ENCODE results near the gene PEX6.

DNA sequence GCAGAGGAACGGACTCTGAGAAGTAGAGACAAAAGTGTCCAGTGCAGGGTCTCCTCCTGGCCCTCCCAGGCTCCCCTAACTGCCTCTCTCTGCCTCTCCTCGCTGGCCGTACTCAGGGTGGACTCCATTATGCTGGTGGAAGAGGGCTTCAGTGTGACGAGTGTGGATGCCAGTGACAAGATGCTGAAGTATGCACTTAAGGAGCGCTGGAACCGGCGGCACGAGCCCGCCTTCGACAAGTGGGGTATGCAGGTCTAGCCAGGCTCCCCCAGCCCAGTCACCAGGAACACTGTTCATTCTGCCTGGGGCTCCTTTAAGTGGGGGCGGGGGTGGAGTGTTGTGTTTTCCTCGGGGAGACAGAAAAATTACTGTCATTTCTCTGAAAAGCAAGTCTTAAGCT lies 16.9 kb downstream of the PEX6 start:
- TF ChIP-seq EZH2 (IDR thresholded peaks at IDR 0.05) = no peak
- TF ChIP-seq POLR2AphosphoS5 (IDR thresholded peaks at IDR 0.05; ENCODE audit: borderline replicate concordance, low read depth, low read length) = no peak

Data from SK-N-MC (cell line).